IMR-90 (cell line): ENCODE data around the gene MYO3B. TPM values are rescaled to one million over a fixed set of nuclear protein-coding genes. Genes with fewer than 3 reads are reported as not detected.

Experiments
- ATAC-seq: fragments of 200-7000 bp; cut with Tn5 transposase; 2 replicates; pipeline ENCODE4 v1.9.1; 2020; ENCODE audit warnings: low read depth, mild to moderate bottlenecking, moderate library complexity
- BruUV-seq: library from RNA; stranded (reverse); fragments of 400-500 nt; replicated peaks from 2 replicates; lab custom pipeline; 2021; lab: Mats Ljungman, UMichigan
- CTCF ChIA-PET: fragments of 300-600 bp; formaldehyde crosslinking; extraction: SDS; loops from one replicate; lab custom pipeline; 2021; ENCODE audit warnings: antibody characterized with exemption; lab: Yijun Ruan, JAX
- POLR2A ChIA-PET: fragments of 300-600 bp; sonication (Branson Sonifier 250); formaldehyde crosslinking; loops from one replicate; lab custom pipeline; 2022; ENCODE audit warnings: antibody characterized with exemption; ENCODE audit not compliant: unreplicated experiment; lab: Charles Lee
- DNase-seq: peaks from one replicate; pipeline ENCODE4 v3.0.0; 2013
- H2AFZ ChIP-seq: replicated peaks from 2 replicates; pipeline ENCODE3; 2013; ENCODE audit warnings: low read length, mild to moderate bottlenecking; ENCODE audit not compliant: poor library complexity
- H2AK5ac ChIP-seq: 2 replicates; pipeline ENCODE4 v1.6.1; 2013; ENCODE audit warnings: low read depth, low read length, inconsistent platforms
- H2AK9ac ChIP-seq: replicated peaks from 2 replicates; pipeline ENCODE3; 2013; ENCODE audit warnings: mild to moderate bottlenecking, low read depth, low read length, moderate library complexity; ENCODE audit not compliant: poor library complexity
- H2BK120ac ChIP-seq: 2 replicates; pipeline ENCODE4 v1.6.1; 2013; ENCODE audit warnings: low read depth, low read length, inconsistent platforms
- H2BK15ac ChIP-seq: 3 replicates; pipeline ENCODE4 v1.6.1; 2013; ENCODE audit warnings: low read depth, low read length, inconsistent platforms
- H2BK20ac ChIP-seq: 2 replicates; pipeline ENCODE4 v1.6.1; 2013; ENCODE audit warnings: low read depth, mild to moderate bottlenecking, inconsistent platforms, low read length, moderate library complexity
- H2BK5ac ChIP-seq: 2 replicates; pipeline ENCODE4 v1.6.1; 2013; ENCODE audit warnings: mild to moderate bottlenecking, low read depth, low read length, inconsistent platforms; ENCODE audit not compliant: poor library complexity, severe bottlenecking
- H3K14ac ChIP-seq: replicated peaks from 2 replicates; pipeline ENCODE4 v1.6.1; 2013; ENCODE audit warnings: low read depth, low read length, inconsistent platforms
- H3K18ac ChIP-seq: 2 replicates; pipeline ENCODE4 v1.6.1; 2013; ENCODE audit warnings: low read depth, low read length, control low read depth
- H3K23ac ChIP-seq: 2 replicates; pipeline ENCODE4 v1.6.1; 2013; ENCODE audit warnings: low read depth, low read length, inconsistent platforms
- H3K27ac ChIP-seq: 2 replicates; pipeline ENCODE4 v1.5.1; 2013; ENCODE audit warnings: mild to moderate bottlenecking, control low read depth, low read length; ENCODE audit not compliant: insufficient read depth
- H3K27me3 ChIP-seq: 2 replicates; pipeline ENCODE4 v1.6.1; 2013; ENCODE audit warnings: low read length; ENCODE audit not compliant: control insufficient read depth, insufficient read depth
- H3K36me3 ChIP-seq: 2 replicates; pipeline ENCODE4 v1.6.1; 2013; ENCODE audit warnings: low read length, mixed read lengths; ENCODE audit not compliant: control insufficient read depth, insufficient read depth
- H3K4ac ChIP-seq: 2 replicates; pipeline ENCODE4 v1.6.1; 2013; ENCODE audit warnings: low read depth, low read length, inconsistent platforms
- H3K4me1 ChIP-seq: 2 replicates; pipeline ENCODE4 v1.6.1; 2013; ENCODE audit warnings: low read length, mixed read lengths; ENCODE audit not compliant: control insufficient read depth, insufficient read depth
- H3K4me2 ChIP-seq: 2 replicates; pipeline ENCODE4 v1.6.1; 2013; ENCODE audit warnings: low read depth, mild to moderate bottlenecking, control low read depth, low read length, moderate library complexity
- H3K4me3 ChIP-seq: 2 replicates; pipeline ENCODE4 v1.5.1; 2013; ENCODE audit warnings: low read depth, mild to moderate bottlenecking, control low read depth, low read length, moderate library complexity; ENCODE audit not compliant: insufficient read depth
- H3K56ac ChIP-seq: 2 replicates; pipeline ENCODE4 v1.6.1; 2013; ENCODE audit warnings: low read length, inconsistent platforms; ENCODE audit not compliant: insufficient read depth; ENCODE audit errors: extremely low read depth
- H3K79me1 ChIP-seq, 2 experiments: 2 replicates each; pipeline ENCODE4 v1.6.1; 2013; ENCODE audit warnings: low read length in 2 of 2, inconsistent platforms in 1 of 2, low read depth in 1 of 2
- H3K9ac ChIP-seq: 2 replicates; pipeline ENCODE4 v1.6.1; 2013; ENCODE audit warnings: low read depth, low read length, control low read depth
- H3K9me1 ChIP-seq: 2 replicates; pipeline ENCODE4 v1.6.1; 2013; ENCODE audit warnings: low read length, inconsistent platforms; ENCODE audit not compliant: insufficient read depth
- H3K9me3 ChIP-seq: 2 replicates; pipeline ENCODE4 v1.6.1; 2013; ENCODE audit warnings: low read length; ENCODE audit not compliant: control insufficient read depth, insufficient read depth
- H4K20me1 ChIP-seq: 2 replicates; pipeline ENCODE4 v1.6.1; 2013; ENCODE audit warnings: low read length, inconsistent platforms; ENCODE audit not compliant: insufficient read depth
- H4K5ac ChIP-seq: 2 replicates; pipeline ENCODE4 v1.6.1; 2013; ENCODE audit warnings: mild to moderate bottlenecking, low read depth, low read length, control low read depth
- H4K8ac ChIP-seq, 2 experiments: 2 replicates each; pipeline ENCODE4 v1.6.1; 2013; ENCODE audit warnings: low read depth in 2 of 2, low read length in 2 of 2, control low read depth in 1 of 2, inconsistent platforms in 1 of 2
- H4K91ac ChIP-seq: 2 replicates; pipeline ENCODE4 v1.6.1; 2013; ENCODE audit warnings: low read depth, low read length, inconsistent platforms; ENCODE audit not compliant: insufficient read depth
- BHLHE40 ChIP-seq: fragments of 150-350 bp; IDR thresholded peaks from 2 replicates; pipeline ENCODE4 v1.6.1; 2016; ENCODE audit warnings: mild to moderate bottlenecking, low read depth, low read length
- CEBPB ChIP-seq: IDR thresholded peaks from 2 replicates; pipeline ENCODE4 v1.6.1; 2012; ENCODE audit warnings: low read depth, low read length, improper control_type of control experiment
- CHD1 ChIP-seq: IDR thresholded peaks from 2 replicates; pipeline ENCODE4 v1.6.1; 2012; ENCODE audit warnings: low read depth, low read length, improper control_type of control experiment
- CTCF ChIP-seq: conservative IDR thresholded peaks from 2 replicates; pipeline ENCODE4 v1.5.1; 2012; ENCODE audit warnings: mild to moderate bottlenecking, low read depth, low read length, improper control_type of control experiment
- ELK1 ChIP-seq: fragments of 150-350 bp; IDR thresholded peaks from 2 replicates; pipeline ENCODE4 v1.6.1; 2016; ENCODE audit warnings: low read depth, mild to moderate bottlenecking, low read length, moderate library complexity, borderline replicate concordance
- FOS ChIP-seq: fragments of 150-350 bp; IDR thresholded peaks from 2 replicates; pipeline ENCODE4 v1.6.1; 2016; ENCODE audit warnings: low read depth, low read length
- MAFK ChIP-seq: IDR thresholded peaks from 2 replicates; pipeline ENCODE4 v1.6.1; 2012; ENCODE audit warnings: low read depth, low read length, improper control_type of control experiment
- MAZ ChIP-seq: IDR thresholded peaks from 2 replicates; pipeline ENCODE4 v1.6.1; 2012; ENCODE audit warnings: low read depth, mild to moderate bottlenecking, low read length, improper control_type of control experiment, moderate library complexity, borderline replicate concordance
- MXI1 ChIP-seq: IDR thresholded peaks from 2 replicates; pipeline ENCODE4 v1.6.1; 2012; ENCODE audit warnings: low read depth, mild to moderate bottlenecking, low read length, moderate library complexity, borderline replicate concordance
- NFE2L2 ChIP-seq: fragments of 150-350 bp; IDR thresholded peaks from 2 replicates; pipeline ENCODE4 v1.6.1; 2016; ENCODE audit warnings: low read depth, mild to moderate bottlenecking, low read length
- POLR2A ChIP-seq: IDR thresholded peaks from 2 replicates; pipeline ENCODE4 v1.6.1; 2012; ENCODE audit warnings: mild to moderate bottlenecking, low read depth, low read length
- RAD21 ChIP-seq: IDR thresholded peaks from 2 replicates; pipeline ENCODE4 v1.6.1; 2012; ENCODE audit warnings: low read length, improper control_type of control experiment
- RCOR1 ChIP-seq: IDR thresholded peaks from 2 replicates; pipeline ENCODE4 v1.6.1; 2012; ENCODE audit warnings: mild to moderate bottlenecking, low read length, improper control_type of control experiment; ENCODE audit not compliant: insufficient replicate concordance
- RFX5 ChIP-seq: IDR thresholded peaks from 2 replicates; pipeline ENCODE4 v1.8.0; 2012; ENCODE audit warnings: low read depth, mild to moderate bottlenecking, low read length, moderate library complexity
- SMC3 ChIP-seq: fragments of 150-350 bp; IDR thresholded peaks from 2 replicates; pipeline ENCODE4 v1.6.1; 2016; ENCODE audit warnings: low read depth, mild to moderate bottlenecking, antibody characterized with exemption, low read length, moderate library complexity
- WGBS, 2 experiments: methylation state at CpG; one replicate each; pipeline versions ENCODE4 v1.1.5 to v1.1.7; 2013; ENCODE audit warnings: missing lambda C conversion rate in 2 of 2; ENCODE audit not compliant: insufficient read length in 1 of 2; ENCODE audit errors: extremely low coverage in 2 of 2; 5-methylcytosine and 5-hydroxymethylcytosine counted together
- dilution Hi-C: fragments of 300-500 bp; cut with HindIII; formaldehyde crosslinking; loops from one replicate; pipeline ENCODE4 v1.14.3; 2018; ENCODE audit warnings: low sequenced_read_pairs; ENCODE audit not compliant: unreplicated experiment
- in situ Hi-C: fragments of 300-500 bp; cut with MboI; formaldehyde crosslinking; loops from 3 replicates; pipeline ENCODE4 v1.14.3; 2019; ENCODE audit warnings: low sequenced_read_pairs, inconsistent platforms, mixed read lengths
- intact Hi-C: fragments of 100-400 bp; cut with micrococcal nuclease; formaldehyde crosslinking; loops from 2 replicates; pipeline ENCODE4 v1.10.0; 2022
- polyA plus RNA-seq, 3 experiments: library from polyadenylated mRNA; depleted of rRNA; stranded (reverse); fragments of >200 nt; gene quantifications; 2 replicates each; pipeline ENCODE4 v1.2.3, GENCODE V29; 2012; ENCODE audit warnings: low replicate concordance in 1 of 3
- total RNA-seq: library from RNA; depleted of rRNA; stranded (reverse); fragments of >200 nt; gene quantifications from 2 replicates; pipeline ENCODE4 v1.2.3, GENCODE V29; 2012
- TF ChIP-seq, protein P1 (sequence below): fragments of 150-350 bp; IDR thresholded peaks from 2 replicates; pipeline ENCODE4 v1.6.1; 2017; ENCODE audit warnings: mild to moderate bottlenecking, antibody characterized with exemption, low read length, low read depth

Gene MYO3B
- total and polyA plus RNA-seq, 2 of the 4 experiments (the other 2 are of a cell fraction): 0.02 TPM; not detected in 1

DNA sequence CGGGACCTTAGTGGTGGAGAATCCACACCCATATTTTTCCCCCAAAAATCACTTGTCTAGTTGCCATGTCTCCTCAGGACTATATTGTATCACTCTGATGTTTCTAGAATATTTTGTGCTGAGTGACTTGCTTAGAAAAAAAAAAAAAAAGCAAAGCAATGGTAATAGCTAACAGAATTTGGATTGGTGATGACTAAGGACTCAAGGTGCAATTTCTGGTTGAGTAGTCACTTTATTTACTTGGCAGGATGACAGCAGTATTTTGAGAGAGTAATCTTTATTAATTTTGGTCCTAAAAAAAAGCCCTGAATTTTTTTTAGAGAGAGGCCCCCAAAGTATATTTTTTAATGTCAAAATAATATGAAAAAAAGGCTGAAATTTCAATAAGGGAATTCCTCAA lies 32.8 kb upstream of the MYO3B start:
- Histone ChIP-seq H3K18ac (no peak overlapping the region), H2AK5ac (no peak overlapping the region), H4K91ac (no peak overlapping the region), H2BK5ac (no peak overlapping the region), H2BK15ac (no peak overlapping the region), H3K27me3 (no peaks in the 10 kb centered on the region), H2BK20ac (no peak overlapping the region), H3K9me1 (no peaks in the 10 kb centered on the region), H3K4me1 (no peaks in the 10 kb centered on the region), H3K9me3 (no peaks in the 10 kb centered on the region; the same call in 1 of the 2 replicates), H4K8ac (no peak overlapping the region), H3K4me2 (no peak overlapping the region), H3K9ac (no peak overlapping the region), H3K4ac (no peak overlapping the region), H2AFZ (no peak overlapping the region), H3K36me3 (no peaks in the 10 kb centered on the region), H4K20me1 (no peaks in the 10 kb centered on the region), H3K79me1 (no peaks in the 10 kb centered on the region), H3K27ac (no peak overlapping the region), H3K23ac (no peak overlapping the region), H4K5ac (no peak overlapping the region), H3K4me3 (no peak overlapping the region), H3K56ac (no peak overlapping the region), H2AK9ac (no peak overlapping the region), H3K14ac (no peak overlapping the region), H2BK120ac (no peak overlapping the region)
- DNase-seq (no peak), ATAC-seq (no peak)
- intact Hi-C loops: loop anchor here (5.0 kb wide), 1 partner anchor 53 kb away; no protein-coding TSS in a partner anchor
- no CpG with 5 or more reads among the region's 1 CpG for WGBS, 2 experiments
- TF ChIP-seq CEBPB (no peak), CTCF (no peak), MXI1 (no peak), BHLHE40 (no peak), MAFK (no peak), RCOR1 (no peak), MAZ (no peak), RAD21 (no peak), FOS (no peak), POLR2A (no peak), ELK1 (no peak), NFE2L2 (no peak), CHD1 (no peak), RFX5 (no peak), SMC3 (no peak)
- TF ChIP-seq, protein P1, sequence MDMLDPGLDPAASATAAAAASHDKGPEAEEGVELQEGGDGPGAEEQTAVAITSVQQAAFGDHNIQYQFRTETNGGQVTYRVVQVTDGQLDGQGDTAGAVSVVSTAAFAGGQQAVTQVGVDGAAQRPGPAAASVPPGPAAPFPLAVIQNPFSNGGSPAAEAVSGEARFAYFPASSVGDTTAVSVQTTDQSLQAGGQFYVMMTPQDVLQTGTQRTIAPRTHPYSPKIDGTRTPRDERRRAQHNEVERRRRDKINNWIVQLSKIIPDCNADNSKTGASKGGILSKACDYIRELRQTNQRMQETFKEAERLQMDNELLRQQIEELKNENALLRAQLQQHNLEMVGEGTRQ: no peak
- dilution Hi-C loops: no loop called here
- BruUV-seq: no TSS peak
- in situ Hi-C loops: no loop called here
- ChIA-PET POLR2A (no interaction called here), CTCF (interaction anchor here (1.5 kb wide), 1 partner anchor 10 kb away, joined by 7 read pairs; no protein-coding TSS in a partner anchor)
